Kasumi-1 (cell line): ENCODE data around the gene HIVEP3.

ENCODE experiments used
- DNase-seq, 2 experiments: peaks; one replicate each; lab custom pipeline; 2025; lab: John Stamatoyannopoulos, UW

The HIVEP3 gene

DNA sequence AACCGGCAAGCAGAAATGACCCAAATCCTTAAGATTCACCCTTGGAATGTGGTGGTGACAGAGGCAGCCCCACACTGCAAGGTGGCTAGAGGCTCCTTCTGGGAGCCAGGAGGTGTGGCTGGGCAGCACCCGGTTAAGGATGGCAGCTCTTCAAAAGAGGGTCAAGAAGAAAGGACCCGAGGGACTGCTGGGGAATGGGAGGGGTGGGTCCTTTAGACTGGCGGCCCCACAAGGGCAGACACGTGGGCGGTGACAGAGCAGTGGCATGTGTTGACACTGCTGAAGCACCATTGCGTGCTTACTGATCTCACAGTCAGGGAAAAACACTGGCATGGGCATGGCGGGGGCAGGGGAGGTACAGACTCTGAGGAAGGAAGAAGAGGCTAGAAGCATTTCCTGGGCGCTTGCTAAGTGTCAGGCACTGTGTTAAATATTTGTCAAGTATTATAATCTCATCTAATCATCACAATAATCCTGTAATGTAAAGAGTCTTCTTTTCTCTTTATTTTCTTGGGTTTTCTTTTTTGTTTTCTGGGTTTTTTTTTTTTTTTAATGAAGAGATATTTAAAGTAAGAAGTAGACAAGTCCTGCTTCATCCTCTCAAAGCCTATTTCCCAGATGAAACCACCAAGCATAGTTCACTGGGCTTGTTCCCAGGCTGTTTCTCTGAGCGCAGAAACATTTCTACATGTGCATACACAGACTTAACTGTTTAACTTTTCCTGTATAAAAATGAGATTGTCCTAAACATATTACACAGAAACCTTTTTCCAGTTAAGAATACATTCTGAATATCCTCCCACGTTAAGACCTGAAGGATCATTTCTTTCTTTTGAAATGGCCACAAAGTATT is 268.5 kb downstream of the HIVEP3 start:
- DNase-seq = peak; percentile 60 to 77

DNA sequence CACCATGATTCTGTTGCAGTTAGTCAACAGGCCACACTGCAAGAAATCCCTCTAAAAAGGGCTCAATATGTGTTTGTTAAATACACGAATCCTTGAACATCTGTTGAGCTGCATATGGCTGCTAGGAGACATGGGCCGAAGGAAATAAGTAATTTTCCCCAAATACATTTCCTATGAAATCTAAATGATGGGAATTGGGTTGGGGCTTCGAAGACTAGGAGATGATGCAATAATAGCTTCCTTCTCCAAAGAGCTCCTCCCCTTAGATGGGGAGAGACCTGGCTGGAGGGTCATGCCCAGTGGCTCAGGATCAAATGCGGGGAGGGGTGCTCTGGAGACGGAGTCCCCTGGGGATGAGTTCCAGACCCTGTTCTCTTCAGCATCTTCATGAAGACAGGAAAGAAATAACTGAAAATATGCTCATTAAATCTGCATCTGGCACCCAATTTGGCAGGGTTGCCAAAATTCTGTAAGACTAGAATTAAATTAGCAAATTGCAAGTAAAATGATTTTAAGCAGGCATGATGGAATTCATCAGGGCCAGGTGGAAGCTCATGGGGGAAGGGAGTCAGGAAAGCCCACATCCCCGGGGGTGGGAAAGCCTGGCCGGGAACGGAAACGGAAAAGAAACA is 269.2 kb downstream of the HIVEP3 start:
- no peak for DNase-seq

DNA sequence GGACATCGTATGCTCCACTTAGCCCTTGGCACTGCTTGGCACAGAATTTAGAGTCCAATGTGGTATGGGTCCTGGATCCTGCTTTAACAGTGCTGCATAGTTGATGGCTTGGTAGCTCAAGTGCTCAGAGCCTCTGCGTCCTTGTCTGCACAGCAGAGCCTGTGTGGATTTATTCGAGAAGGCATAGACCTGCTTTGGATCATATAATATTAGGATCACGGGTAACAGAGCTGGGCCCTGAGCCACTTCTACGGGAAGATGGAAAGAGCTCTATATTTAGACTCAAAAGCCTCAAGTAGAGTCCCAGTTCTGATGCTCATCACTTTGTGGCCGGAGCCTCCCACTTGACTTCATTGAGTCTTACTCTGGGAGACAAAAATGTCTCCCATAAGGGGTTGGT is 269.9 kb downstream of the HIVEP3 start:
- DNase-seq = no peak

DNA sequence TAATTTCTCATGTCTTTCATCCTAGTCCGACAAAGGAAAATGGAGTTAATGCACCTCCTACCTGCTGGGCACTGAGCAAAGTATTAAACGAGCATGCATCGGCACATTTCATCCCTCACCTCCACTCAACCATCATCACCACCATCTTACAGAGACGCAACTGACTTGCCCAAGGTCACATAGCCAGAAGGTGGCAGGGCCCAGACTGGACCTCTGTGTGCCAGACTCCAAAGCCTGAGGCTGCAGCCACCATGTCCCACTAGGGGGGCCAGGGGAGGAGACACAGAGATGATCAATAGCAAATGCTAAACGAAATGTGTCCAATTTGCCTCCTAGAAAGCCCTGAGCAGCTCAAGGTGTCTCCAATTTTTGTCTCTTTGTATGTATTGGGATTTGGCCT is 270.5 kb downstream of the HIVEP3 start:
- no peak for DNase-seq

DNA sequence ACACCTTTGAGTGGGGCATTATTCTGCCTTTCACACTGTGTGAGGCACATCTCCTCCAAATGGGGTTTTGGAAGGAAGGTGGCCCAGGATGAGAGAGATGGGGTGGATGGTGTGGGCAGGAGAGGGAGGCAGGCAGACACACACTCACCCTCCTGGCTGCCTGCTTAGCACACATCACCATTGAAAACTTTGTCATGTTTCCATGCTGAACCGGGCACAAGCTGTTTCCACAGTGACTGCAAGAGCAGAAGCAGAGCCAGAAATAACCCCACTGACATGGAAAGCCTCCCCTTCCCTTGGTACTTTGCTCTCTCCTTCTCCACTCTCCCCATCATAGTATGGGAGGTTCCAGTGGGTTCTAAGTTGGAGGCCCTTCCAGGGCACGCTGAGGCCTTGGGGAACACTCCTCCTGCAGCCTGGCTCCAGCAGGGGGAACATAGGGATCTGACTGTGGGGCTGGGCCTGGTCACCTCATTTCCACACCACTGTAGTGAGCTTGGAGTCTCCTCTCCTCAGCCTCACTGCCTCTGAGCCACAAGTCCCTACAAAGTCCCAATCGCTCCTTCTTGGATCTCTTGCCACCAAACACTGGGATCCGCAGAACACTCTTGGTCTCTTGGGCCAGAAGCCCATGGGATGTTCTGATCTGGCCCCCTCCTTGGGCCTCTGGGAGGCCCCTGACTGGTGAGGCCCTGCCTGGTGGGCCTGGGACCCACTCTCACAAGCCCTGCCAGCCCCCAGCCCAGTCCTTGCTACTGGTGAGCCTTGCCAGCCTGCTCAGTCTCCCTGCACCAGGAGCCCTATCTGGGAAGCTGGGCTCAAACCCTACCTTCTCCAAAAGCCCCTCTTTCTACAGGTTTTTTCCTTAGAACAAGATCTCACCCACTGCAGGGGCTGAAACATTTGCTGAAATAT is 271.2 kb downstream of the HIVEP3 start:
- no peak for DNase-seq

DNA sequence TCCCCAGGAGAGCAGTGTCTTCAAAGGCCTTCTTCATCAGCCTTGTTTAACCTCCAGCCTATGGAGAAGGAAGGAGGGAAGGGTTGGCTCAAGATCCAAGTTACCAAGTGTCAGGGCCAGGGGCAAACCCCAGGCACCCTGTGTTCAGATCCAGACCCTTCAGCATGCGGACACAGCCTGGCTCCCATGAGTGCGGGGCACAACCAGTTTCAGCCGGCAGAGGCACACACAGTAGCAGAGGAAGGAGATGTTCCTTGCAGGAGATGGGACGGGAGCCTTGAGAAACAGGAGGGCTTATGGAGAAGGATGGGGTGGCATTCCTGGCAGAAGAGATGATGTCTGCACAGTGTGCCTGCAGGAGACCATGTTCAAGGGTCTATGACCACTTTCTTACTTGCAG is 272.5 kb downstream of the HIVEP3 start:
- no peak for DNase-seq

DNA sequence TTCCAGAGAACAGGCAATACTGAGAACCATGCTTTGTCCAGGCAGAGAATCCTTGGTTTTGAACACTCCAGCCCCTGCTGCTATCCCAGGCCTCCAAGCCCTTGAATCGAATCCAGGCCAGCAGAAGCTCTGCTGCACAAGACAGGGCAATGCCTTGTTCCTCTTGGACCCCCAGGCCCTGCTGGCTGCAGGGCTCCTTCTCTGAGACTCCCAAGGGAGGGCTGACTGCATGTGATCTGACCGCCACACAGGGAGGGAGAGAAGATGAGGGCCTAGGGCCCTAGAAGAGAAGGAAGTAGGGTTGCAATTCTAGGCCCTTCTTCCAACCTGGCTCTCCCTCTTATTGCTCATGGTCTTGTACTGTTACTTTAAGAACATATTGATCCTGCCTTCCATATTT is 273.7 kb downstream of the HIVEP3 start:
- DNase-seq = no peak

DNA sequence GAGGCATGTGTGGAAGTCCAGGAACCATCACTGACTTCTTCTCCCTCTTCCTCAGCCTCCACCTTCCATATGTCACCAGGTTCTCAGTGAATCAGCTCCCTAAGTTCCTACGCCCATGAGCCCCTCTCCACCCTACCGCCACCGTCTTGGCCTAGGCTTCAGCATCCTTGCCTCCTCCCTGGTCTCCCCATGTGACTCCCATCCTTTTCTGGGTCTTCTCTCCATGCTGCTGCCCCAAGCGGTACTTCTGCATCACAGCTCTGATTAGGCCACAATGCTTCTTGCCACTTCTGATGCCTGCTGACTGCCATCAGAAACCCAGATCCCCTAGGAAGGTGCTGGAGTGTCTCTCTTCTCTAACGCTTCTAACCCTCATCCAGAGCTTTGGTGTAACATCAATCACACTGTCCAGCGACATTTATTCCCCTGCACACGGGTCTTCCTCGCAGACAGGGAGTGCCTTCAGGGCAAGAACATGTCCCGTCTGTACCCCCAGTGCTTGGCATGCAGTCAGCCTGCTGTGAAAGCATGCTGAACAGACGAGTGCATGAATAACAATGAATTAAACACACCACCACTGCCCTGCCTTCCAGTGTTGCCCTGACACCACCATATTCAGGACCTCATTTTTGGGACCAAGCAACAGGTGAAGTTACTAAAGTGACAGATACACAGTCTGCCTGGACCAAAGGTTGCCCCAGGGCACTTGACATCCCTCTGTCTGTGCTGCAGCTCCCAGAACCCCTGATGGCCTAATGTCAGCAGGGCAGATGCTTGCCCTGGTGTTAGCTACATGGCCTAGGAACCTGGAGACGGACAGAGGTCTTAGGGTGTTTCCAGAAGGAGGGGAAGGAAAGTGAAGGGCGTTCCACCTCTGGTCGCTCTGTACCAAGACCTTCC is 275.6 kb downstream of the HIVEP3 start:
- DNase-seq = no peak

DNA sequence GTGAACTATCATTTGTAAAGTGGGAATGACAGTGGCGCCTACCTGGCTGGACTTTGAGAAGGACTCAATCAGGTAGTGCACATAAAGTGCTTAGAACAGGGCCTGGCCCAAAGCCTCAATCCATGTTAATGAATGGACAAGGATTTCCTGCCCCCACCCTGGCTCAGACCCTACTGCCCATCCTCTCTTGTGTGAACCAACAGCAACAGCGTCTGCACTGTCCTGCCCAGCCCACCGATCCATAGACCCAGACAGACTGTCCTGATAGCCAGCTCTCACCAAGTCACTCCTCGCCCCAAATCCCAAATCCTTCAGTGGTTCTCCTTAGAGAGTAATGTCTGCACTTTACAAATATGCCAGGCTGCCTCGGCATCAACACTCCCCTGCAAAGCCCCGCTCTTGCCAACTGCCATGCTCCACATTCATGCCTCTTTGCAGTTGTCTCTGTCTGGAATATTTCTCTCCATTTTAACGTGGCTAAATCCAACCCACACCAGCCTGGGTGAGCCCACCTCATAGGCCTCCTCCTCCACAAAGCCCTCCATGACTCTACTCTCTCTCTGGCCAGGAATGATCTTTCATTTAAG is 276.7 kb downstream of the HIVEP3 start:
- DNase-seq = no peak

DNA sequence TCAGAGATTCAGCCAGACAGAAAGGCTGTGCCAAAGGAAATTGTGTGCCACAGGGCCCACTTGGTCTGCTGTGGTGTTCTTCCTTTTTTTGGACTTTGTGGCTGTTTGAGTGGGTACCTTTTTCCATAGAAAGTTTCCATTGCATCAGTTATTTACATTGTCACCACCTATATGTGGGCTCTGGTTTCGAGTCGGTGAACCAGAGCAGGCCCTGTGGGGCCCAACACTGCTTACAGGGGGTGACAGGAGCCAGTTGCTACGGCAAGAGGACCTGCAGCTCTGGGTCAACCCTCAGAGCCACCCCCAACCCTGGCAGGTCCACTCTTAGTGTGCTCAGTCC is 277.3 kb downstream of the HIVEP3 start:
- no peak for DNase-seq

DNA sequence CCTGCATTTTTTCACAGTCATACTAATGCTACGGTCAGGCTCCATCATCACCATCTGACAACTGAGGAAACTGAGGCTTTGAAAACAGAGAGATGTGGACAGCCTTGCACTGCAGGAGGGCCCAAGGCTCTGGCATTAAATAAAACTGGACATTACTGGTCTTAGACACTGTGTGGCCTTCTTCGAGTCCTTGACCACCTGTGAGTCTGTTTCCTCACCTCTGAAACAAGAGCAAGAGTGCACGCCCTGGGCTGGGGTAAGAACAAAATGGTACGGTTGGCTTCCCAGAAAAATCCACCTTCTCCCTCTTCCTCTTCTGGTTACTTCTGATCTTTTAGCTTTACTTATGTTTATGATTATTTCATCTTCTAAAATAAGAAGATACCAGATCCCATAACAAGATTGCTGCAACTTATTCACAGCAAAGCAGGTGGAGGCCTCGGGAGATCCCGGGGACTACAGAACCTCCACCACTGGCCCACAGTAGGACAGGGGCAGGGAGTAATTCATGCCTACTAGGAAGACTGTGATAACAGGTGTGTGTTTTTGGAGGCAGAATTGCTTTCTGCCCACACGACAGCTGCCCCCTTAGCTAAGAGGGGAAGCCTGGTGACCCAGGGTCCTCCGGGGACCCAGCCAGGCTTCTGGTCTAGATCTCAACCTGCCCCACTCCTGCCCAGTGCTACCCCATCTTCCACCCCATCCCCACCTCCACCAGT is 277.8 kb downstream of the HIVEP3 start:
- DNase-seq = no peak

DNA sequence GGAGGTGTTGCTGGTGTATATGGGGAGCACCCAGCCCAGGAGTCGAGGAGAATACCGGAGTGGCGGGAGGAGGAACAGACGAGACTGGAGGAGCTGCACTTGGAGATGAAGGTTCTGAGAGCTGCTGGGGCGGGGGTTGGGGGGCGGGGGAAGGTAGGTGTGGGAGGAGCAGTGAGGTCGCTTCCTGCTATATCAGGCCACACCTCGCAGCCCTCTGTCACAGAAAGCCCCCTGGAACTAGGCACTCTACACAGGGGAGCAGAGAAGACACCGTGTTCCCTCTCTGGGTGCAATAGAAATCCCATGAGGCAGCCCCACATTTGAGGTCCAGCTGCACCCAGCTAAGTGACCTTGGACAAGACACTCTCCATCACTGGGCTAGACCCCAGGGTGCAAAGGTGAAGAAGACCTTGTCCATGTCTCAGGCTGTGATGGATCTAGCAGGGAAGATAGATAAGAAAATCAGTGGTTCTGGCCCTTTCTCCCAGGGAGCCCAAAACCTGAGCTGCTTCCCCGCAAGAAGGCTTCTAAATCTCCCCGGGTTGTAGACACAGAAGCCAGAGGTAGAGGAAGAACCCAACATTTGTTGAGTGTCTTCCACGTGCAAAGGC is 278.5 kb downstream of the HIVEP3 start:
- DNase-seq = no peak

DNA sequence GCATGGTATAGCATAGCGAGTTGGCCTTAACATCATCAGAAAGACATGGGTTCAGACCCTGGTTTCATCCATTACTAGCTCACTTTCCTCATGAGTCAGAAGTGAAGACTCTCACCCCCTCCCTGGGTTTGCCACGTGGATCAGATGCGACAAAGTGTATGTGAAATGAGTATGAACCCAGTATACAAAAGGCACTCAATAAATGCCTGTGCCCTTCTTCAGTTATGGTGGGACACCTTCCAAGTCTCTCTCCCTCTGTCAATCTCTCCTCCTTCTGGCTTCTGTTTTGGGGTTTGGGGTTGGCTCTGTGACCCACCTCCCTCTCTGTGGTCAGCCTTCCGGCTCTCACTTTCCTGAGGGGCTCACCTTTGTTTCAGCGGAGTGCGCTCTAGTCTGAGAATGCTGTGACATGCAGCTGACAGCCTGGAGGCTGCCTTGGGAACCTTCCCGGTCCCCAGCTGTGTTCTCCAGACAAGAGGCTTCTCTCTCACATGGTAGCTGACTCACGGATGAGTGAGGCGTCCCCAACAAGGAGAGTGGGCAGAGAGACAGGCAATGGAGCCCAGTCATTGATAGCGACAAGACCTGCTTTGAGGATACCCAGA is 279.3 kb downstream of the HIVEP3 start:
- DNase-seq = no peak

DNA sequence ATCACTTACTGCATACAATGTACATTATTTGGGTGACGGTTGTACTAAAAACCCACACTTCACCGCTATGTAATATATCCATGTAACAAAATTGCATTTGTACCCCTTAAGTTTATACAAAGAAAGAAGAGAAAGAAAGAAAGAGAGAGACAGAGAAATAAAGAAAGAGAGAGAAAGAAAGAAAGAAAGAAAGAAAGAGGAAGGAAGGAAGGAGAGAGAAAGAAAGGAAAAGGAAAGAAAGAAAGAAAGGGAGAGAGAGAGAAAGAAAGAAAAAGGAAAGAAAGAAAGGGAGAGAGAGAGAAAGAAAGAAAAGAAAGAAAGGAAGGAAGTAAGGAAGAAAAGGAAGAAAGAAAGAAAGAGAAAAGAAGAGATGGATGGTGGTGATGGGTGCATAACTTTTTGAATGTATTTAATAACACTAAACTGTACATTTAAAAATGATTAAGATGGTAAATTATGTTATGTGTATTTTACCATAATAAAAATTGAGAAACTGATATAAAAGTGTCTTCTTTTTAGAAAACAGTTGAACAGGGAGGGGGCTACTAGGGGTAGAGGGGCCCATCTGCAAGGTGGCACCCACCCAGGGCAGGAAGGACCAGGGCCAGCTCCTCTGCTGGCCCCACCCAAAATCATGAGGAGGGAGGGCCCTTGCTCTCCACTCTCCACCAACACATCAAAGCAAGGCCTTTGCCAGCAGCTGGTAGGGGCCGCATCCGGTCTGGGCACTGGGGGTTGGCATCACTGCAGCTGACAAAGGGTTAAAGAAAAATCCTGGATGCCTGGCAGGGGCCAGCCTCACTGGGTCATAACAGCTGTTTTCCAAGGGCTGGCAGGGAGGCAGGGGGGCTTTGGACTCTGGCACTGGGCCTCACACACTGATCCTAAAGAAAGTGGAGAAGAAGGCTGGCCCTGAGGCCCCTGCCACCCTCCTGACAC is 280.4 kb downstream of the HIVEP3 start:
- DNase-seq = no peak

DNA sequence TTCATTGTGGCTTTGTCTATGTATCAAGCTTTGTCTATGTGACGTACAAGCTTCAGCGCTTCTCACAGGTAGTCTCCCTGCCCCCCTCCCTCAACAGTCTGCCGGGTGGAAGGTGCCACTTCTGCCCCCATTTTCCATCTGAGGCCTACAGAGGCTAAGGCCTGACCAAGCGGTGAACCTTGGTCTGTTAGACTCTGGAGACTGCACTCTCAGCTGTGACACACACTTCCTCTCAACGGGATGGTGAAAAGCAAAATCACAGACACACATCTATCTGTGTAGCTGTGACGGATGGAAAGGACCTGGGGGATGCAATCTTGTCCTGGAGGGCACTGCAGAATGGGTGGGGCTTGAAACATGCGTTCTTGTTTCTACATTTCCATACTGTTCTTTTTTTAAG is 281.4 kb downstream of the HIVEP3 start:
- no peak for DNase-seq

DNA sequence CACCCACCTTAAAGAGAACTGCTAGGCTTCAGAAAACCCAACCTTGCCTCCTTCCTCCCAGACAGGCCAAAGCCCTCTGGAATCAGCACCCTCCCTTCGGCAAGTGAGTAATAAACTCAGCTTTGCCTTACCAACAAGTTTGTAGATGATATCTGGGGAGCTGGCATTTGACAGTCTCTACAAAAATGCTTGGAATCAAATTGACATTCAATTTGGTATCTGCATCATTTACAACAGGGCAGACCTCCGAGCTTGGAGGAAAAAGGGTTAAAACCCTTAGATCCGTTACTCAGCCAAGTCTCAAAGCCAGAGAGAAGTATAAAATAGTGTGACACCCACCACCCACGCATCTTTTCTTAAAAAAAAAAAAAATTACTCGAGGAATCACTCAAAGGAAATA is 285.0 kb downstream of the HIVEP3 start:
- DNase-seq = no peak

DNA sequence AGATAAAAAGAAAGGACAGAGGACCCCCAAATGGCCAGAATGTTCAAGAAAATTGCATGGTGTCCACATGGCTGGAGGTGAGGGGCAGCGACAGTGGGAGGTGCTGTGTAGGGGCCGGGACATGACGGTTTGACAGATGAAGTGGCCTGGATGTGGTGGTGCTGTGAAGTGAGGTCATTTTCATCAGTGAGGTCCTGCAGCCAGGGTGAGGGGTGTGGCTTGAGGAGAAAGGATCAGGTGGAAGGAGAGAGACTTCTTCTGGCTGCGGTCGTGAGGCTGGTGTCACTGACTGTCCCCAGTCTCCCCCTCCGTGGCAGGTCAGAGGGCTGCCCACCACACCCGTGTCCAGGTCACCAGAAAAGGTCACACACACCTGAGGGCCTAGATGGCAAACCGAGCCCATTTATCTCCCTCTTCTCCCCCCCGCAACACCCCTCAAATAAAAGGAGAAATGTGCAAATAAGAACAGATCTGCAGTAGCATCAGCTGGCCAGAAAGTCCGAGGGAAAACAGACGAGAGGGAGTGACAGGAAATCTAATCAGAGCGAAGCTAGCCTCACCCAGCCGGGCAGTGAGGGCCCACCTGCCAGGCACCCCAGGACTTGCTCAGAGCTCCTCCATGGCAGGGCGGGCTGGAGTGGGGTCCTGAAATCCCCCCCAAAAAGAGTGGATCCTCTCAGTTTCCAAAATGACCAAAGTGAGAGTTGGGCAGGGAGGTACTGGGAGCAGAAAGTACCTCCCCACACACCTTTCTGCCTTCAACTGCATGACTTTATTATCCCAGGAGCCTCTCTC is 285.7 kb downstream of the HIVEP3 start:
- DNase-seq = no peak

DNA sequence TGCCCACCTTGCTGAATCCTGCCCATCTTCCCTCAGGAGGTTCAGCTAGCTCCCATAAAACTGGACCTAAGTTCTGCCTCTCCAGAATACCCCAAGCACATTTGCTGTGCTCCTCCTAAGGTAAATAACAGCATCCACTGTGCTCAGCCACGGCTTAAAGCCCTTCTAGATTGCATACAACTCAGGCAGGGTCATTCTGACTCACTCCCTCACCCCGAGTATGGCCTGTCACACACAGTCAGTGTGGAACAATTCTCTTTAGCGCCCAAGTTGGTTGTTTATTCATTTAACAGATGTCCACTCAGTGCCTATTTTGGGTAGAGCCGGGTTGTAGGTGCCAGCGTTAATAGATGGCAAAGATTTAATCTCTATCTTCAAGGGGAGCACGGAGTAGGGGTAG is 286.8 kb downstream of the HIVEP3 start:
- no peak for DNase-seq
